Dedifferentiated amniotic fluid mesenchymal stem cell (primary cell): ENCODE results near the gene PGGT1B.

ENCODE experiments used
- DNase-seq: peaks from one replicate; pipeline ENCODE4 v3.0.0-alpha.2; 2016; ENCODE audit errors: extremely low spot score

PGGT1B gene

GRCh38 chr5:115181757-115182156 is 80.9 kb downstream of the PGGT1B start:
- DNase-seq, result no peak

GRCh38 chr5:115180165-115180709 is 82.4 kb downstream of the PGGT1B start:
- DNase-seq, result no peak

DNA sequence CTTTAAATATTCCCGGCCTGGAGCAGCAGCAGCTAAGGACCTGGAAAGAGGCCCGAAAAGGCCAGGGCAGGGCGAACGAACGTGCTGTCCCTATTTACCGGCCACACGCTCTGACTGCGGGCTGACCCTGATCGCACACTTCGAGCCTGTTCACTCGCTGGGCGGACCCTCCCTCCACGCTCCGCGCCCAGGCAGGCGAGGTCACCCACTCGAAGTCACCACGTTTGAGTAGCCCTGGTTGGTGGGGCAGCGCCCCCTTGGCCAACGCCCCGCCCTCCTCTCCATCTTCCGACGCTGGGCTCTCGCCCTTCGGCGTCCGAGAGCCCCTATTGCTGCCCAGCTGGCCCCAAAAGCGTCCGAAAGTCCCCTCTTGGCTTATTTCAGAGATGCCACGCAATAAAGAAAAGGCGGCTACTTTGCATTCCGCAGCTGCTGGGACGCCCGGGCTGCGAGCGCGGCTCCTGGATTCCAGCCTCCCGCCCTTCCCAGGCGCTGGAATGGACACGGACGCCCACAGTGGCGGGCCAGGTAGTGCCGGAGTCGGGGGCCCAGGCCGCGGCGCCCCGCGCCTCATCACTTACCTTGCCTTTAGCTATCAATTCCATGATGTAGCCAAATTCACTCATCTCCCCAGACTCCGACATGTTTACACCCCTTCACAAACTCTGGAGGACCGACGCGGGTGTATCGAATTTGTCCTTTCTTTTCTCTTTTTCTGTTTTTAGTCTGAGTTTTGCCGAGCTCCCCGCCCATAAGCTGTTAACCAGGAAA is 83.1 kb downstream of the PGGT1B start:
- no peak for DNase-seq

DNA sequence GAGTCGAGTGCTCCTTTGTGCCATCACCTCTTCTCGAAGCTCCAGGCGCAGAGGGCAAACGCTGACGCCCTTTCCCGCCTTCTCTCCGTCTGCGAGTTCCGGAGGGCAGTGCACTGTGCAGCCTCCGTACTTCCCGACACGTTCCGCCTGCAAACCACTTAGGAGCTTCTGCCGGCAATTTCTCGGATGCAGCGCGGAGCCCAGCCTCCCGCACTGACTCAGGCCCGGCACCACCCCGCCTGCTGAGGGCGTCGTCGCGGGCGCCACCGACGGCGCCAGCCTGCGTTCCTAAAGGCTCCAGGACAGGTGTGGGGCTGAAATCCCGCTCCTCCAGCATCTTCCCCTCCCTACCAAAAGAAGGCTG is 83.7 kb downstream of the PGGT1B start:
- no peak for DNase-seq

GRCh38 chr5:115170929-115171510 is 91.7 kb downstream of the PGGT1B start:
- DNase-seq, result no peak

DNA sequence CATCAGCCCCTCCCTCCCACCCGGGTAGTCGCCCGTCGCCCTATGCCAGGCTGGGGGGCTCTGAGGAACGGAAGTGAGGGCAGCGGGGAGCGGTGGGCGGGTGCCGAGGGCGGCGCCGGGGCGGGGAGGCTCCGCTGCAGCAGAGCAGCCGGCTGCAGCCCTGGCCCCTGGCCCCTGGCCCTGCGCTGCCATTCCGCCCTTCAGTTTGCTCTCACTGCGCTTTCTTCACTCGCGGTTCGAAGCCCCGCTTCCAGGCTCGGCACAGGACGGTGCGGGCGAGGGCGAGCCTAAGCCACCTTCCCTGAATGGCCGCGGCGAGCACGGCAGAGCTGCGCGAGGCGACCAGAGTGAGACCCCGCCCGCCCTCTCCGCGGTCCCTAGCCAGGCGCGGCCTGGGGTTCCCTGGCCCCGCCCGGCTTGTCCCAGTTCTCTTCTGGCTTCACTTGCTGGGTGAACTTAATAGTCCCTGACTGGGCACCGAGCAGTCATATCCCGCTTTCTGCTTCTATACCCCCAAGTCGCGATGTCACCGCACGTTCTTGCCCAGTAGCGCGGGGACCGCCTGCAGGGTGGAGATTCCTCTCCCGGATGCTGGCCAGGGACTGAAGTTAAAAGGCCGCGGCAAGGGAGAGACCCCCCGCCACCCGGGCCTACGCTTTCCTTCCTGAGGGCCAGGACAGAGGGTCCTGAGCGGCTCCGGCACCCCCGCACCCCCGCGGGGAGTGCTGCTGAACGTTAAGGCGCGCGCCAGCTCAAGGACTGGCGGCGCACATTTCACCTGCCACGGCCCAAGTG is 92.3 kb downstream of the PGGT1B start:
- no peak for DNase-seq

DNA sequence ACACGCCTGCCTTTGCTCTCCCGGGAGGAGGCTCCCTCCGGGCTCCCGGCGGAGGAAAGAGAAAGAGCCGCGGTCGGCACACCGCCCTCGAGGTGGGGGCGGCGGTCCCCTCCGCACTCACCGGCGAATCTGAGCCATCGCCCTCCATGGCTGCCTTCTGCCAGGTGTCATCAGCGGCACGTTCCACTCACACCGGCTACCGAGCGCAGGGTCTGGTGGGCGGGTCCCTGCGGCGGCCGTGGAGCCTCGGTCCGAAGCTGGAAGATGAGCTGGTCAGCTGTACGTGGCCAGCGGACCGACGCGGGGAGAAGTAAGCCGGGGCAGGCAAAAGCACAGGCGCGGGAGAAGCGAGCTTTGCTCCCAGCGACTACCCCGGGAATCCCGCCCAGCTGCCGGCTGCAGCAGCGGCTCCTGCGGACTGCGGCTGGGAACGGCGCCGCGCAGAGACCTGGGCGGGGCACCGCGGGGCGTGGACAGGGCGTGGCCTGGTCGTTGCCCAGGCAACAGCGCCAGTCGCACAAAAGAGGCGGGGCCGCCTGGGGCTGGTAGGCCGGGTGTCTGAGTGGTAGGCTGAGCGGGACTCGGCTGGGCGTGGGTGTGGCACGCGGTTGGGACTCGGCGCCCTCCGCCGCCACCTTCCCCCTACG is 93.1 kb downstream of the PGGT1B start, which contains the start of gene TRIM36:
Gene TRIM36, minus strand, starts transcription at position 422 of the 647 bp plus-strand sequence. Its CDS starts 274 bp downstream, at position 148.
- peak; percentile 52 for DNase-seq

DNA sequence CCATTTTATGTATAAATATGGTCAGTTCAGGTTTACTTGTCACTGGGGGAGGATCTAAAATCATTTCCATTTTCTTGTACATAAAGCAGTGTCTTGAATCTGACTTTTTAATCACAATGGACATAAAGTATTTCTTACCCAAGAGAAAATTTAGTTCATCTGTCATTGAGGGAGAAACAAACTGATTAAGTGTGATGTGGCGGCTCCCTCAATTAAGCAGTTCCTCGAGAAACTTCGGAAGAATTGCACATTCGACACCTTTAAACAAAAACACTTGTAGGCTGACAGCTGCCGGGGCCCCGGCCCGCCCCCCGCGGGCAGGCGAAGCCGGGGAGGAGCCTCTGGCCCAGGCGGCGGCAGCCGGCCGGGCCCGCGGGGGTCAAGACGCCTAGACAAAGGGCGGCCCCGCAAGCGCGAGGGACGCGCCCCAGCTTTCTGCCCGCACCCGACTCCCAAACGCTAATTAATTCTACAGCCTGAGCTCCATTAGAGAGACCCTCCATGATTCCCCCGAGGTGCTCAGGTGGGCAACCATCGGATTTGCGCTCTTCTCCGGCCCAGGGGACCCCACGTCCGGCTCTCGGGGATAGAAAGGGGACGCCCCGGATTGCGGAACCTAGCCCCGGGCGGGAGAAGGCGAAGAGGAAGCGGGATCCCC is 93.7 kb downstream of the PGGT1B start:
- DNase-seq, result no peak

DNA sequence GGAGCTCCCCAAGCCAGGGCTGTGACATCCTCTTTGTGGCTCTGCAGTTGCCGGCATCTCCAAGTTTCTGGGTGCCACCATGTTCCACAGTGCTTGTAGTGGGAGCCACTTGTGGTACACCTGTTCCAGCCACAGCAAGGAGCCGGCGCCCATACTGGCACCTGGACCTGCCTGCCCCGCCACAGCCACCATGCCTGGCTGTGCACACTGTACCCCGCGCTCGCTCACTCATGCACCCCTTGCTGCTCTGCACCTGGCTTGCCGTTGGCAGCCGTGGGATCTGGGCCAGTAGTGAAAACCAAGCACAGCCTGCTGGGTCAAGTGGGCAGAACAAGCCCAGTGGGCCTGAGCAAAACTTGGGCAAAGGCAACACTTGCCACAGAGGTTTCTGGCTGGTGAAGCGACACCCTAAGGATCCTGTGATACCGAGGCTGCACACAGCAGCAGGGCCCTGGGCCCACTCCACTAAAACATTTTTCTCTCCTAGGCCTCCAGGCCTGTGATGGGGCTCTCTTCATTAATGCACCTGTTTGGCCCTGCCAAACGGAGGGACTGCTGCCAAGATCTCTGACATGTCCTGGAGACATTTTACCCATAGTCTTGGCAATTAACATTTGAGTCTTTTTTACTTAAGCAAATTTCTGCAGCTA is 95.8 kb downstream of the PGGT1B start:
- no peak for DNase-seq

GRCh38 chr5:115165790-115166189 is 96.9 kb downstream of the PGGT1B start:
- no peak for DNase-seq

DNA sequence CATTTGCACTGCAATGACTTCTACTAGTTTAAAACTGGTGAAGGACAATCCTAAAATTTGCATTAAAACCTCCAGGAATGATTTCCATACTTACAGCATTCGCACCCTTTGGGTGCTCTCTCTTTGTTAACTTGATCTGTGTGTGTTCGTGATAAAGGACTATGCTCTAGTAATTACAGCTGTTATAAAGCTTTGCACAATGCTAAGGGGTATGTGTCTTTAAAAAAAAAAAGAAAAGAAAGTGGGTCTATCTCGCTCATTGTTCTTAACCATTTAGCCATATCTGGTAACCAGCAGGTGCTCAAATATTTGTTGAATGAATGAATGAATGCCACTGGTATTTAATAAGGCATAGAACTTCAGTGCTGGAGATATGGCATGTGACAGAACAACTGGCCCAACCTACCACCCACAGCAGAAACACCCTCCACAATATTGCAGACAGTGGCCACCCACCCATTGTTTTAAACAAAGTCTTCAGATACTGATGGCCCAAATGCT is 101.7 kb downstream of the PGGT1B start:
- DNase-seq, result no peak
